GM18951 (cell line): ENCODE data around the gene EVPLL.
"Not testable (repeated sequence)": the region's sequence is repeated elsewhere in the genome, so short reads cannot be mapped to it uniquely, and the experiment has no call there.

ENCODE experiments used
- POLR2A ChIP-seq: IDR thresholded peaks from 4 replicates; pipeline ENCODE4 v1.6.1; 2011; ENCODE audit warnings: mild to moderate bottlenecking; ENCODE audit not compliant: insufficient read length, insufficient read depth; ENCODE audit errors: extremely low read depth
- in situ Hi-C: fragments of 300-500 bp; cut with MboI; formaldehyde crosslinking; loops from one replicate; pipeline ENCODE4 v1.12.0; 2022; ENCODE audit warnings: low sequenced_read_pairs, mixed read lengths, inconsistent platforms; ENCODE audit not compliant: unreplicated experiment

EVPLL gene

GRCh38 chr17:18364166-18364565 lies 13.4 kb upstream of the EVPLL start:
- no peak for TF ChIP-seq POLR2A
- in situ Hi-C loops = no loop called here

DNA sequence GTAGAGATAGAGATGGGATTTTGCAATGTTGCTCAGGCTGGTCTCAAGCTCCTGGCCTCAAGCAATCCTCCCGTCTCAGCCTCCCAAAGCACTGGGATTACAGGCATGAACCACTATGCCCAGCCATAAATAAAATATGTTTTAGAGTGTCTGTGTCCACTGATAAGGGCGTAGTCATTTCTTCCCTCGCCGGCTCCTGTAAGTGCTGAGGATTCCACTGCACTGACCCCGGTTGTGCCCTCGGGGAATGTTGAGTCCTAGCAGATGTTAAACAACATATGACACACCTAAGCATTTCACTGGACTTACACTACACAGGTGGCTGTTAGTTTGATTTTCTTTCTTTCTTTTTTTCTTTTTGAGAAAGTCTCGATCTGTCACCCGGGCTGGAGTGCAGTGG lies 8.6 kb upstream of the EVPLL start:
- in situ Hi-C loops = no loop called here
- TF ChIP-seq POLR2A = no peak

DNA sequence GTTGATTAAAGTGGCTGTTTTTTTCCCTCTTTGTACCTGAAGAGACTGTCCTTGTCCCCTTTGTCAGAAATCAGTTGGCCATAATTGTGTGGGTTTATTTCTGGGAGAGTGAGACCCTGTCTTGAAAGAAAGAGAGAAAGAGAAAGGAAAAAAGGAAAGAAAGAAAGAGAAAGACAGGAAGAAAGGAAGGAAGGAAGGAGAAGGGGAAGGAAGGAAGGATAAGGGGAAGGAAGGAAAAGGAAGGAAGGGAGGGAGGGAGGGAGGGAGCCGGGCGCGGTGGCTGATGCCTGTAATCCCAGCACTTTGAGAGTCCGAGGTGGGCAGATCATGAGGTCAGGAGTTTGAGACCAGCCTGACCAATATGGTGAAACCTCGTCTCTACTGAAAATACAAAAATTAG lies 6.8 kb upstream of the EVPLL start:
- in situ Hi-C loops = no loop called here
- no peak for TF ChIP-seq POLR2A

DNA sequence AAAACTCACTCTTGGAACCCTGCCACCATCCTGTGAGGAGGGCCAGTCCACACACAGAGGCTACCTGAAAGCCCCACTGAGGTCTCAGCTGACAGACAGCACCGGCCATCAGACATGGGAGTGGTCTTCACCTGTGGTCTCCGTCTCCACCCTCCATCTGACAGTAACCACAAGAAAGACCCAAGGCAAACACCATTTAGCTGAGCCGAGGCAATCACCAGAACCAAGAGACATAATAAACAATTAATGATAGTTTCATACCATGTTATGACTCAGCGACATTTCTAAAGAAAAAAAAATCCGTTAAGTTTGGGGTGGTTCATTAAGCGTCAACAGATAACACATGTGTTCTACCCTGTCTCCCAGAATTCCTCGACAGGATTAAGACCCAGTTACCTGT lies 6.1 kb upstream of the EVPLL start:
- TF ChIP-seq POLR2A = no peak
- in situ Hi-C loops = no loop called here

GRCh38 chr17:18373181-18373580 lies 4.4 kb upstream of the EVPLL start:
- in situ Hi-C loops = not testable (repeated sequence)

DNA sequence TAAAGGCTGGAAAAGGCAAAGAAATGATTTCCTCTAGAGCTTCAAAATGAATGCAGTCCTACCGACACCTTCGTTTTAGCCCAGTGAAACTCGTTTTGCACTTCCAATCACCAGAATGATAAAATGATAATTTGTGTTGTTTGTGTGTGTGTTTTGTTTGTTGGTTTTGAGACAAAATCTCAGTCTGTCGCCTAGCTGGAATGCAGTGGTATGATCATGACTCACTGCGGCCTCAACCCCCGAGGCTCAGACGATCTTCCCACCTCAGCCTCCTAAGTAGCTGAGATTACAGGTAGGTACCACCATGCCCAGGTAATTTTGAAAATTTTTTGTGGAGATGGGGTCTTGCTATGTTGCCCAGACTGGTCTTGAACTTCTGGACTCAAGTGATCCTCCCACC lies 3.4 kb upstream of the EVPLL start:
- in situ Hi-C loops = no loop called here
- no peak for TF ChIP-seq POLR2A

- in situ Hi-C loops = no loop called here
- no peak for TF ChIP-seq POLR2A
Measured at GRCh38 chr17:18378205-18378505, 577 bp downstream of the EVPLL start.

DNA sequence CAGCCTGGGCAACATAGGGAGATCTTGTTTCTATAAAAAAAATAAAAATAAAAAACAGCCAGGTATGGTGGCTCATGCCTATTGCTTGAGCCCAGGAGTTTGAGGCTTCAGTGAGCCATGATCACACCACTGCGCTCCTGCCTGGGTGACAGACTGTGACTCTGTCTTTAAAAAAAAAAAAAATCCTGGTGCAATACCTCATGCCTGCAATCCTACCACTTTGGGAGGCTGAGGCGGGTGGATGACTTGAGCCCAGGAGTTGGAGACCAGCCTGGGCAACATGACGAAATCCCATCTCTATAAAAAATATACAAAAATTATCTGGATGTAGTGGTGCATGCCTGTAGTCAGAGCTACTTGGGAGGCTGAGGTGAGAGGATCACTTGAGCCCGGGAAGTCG lies 1.0 kb downstream of the EVPLL start:
- in situ Hi-C loops = not testable (repeated sequence)

GRCh38 chr17:18379246-18380146 lies 1.9 kb downstream of the EVPLL start:
- in situ Hi-C loops = no loop called here

GRCh38 chr17:18380471-18381157 lies 3.0 kb downstream of the EVPLL start:
- no peak for TF ChIP-seq POLR2A
- in situ Hi-C loops = no loop called here

More at GRCh38 chr17:18379246-18380146, 1.9 kb downstream of the EVPLL start:
- TF ChIP-seq POLR2A = no peak

DNA sequence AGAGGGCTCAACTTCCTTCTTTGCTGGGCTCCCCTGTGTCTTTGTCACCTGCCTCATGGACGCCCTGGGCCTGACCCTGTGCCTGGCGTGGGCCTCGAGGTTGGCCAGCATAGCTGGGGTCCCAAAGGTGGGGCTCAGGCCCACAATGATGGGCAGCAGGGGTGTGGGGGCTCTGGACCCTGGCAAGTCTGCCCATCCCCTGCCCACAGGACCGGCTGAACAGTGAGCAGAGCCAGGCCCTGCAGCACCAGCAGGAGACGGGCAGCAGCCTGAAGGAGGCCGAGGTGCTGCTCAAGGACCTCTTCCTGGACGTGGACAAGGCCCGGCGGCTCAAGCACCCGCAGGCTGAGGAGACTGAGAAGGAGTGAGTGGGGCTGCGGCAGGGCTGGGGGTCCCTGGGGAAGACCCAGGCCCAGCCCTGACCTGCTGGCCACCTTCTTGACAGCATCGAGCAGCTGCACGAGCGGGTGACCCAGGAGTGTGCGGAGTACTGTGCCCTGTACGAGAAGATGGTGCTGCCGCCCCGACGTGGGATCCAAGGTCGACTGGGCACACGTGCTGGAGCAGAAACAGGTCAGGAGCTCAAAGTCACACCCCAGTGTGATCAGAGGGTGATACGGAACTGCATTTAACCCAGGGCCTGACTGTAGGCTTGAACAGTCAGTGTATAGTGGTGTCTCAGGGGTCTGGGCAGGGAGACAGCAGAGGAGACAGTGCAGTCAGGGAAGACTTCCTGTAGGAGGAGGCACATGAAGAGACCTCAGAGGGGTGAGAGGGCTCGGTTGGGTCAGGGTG lies 3.8 kb downstream of the EVPLL start:
- no peak for TF ChIP-seq POLR2A
- in situ Hi-C loops = no loop called here

DNA sequence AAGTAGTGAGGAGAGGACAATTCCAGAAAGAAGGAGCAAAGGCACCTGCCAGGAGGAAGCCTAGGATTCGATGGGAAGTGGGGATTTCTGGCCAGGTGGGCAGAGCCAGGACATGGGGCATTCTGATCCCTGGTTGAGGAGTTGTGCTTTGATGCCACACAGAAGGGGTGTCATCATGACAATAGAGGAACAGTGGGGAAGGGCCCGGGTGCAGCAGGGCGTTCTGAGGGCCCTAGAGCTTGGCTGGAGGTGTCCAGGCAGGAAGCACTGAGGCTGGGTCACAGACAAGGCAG lies 4.3 kb downstream of the EVPLL start:
- TF ChIP-seq POLR2A = no peak
- in situ Hi-C loops = no loop called here

DNA sequence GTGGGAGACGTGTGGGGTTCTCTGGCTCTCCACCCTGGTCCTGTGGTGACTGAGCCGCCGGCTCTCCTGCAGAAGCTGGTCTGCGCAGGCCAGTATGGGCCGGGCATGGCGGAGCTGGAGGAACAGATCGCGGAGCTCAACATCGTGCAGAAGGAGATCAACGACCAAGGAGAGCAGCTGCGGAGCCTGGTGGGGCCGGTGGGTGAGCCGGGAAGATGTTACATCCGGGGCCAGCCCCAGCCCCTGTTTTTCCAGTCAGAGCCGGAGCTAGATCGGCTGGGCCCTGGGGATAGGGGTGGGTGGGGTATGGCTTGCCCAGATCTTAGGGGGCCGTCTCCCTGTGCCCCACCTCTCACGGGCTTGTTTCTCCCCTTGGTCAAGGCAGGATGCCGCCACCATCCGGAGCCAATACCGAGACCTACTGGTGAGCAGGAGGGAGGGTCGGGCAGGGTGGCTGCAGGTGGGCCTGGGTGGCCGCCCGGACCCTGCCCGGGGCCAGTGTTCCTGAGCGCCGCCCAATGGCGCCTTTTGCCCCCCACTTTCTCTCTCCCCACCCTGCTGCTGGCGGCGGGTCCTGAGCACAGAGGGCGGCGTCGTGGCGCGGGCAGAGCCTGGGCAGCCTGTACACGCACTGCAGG lies 5.0 kb downstream of the EVPLL start:
- in situ Hi-C loops = no loop called here
- TF ChIP-seq POLR2A = no peak

GRCh38 chr17:18383079-18383481 lies 5.5 kb downstream of the EVPLL start:
- in situ Hi-C loops = not testable (repeated sequence)

GRCh38 chr17:18384271-18384670 lies 6.7 kb downstream of the EVPLL start:
- in situ Hi-C loops = not testable (repeated sequence)

- in situ Hi-C loops = not testable (repeated sequence)
Measured at GRCh38 chr17:18387583-18387982, 10.0 kb downstream of the EVPLL start.

GRCh38 chr17:18388266-18388665 lies 10.7 kb downstream of the EVPLL start:
- in situ Hi-C loops = not testable (repeated sequence)

DNA sequence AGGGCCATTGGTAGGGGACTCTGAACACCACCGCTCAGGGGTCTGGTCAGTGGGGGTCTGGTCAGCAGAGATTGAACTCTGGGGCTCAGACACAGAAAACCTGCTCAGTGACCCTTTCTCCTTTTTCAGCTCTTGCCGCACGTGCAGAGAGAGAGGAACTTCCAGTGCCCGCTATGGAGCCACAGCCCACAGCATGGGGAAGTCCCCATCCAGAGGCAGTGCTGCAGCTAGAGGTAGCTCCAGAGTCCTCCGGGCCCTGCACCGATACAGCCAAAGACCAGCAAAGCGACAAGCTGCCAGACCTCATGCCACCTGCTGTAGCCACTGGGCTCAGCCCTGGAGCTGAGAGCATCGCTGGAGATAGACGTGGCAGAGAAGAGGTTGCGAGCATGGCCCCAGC lies 11.2 kb downstream of the EVPLL start:
- in situ Hi-C loops = not testable (repeated sequence)
